Measurements from ENCODE around the gene NUP62. TPM values are rescaled to one million over a fixed set of nuclear protein-coding genes. Genes with fewer than 3 reads are reported as not detected.
"Not testable (repeated sequence)": the region's sequence is repeated elsewhere in the genome, so short reads cannot be mapped to it uniquely, and the experiment has no call there.

NUP62 gene
- total and polyA plus RNA-seq, 4 donors, result 16.2 to 45.9 (median 38.0) TPM

DNA sequence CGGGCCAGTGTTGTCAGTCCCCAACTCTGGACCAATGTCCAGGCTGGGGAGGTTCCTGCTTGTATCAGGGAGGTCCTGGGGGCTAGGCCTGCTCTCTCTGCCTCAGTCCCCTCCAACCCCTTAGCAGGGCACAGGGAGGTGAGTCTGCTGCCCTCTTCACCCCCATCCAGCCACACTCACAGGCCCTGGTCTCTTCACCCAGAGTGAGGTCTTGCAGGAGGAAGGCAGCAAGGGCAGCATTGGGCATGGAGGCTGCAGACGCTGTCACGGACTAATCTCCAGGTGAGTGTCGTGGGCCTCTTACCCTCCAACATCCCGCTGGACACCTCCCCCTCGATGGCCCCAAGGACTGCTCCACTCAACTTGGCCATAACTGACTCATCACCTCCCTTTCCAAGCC lies 43.5 kb upstream of the NUP62 start:
- WGBS, 2 donors, result 85 to 87% methylated on average over 6 of the region's 6 CpGs
- Histone ChIP-seq H3K4me3 (no peak overlapping the region), H3K36me3 (ENCODE audit: control insufficient read depth in 4 of 4, insufficient read depth in 4 of 4, low read length in 4 of 4) (peaks cover 0 to 14% (median 2%) of the 10 kb centered on the region in 4 donors), H3K27me3 (ENCODE audit: control insufficient read depth in 3 of 3, insufficient read depth in 3 of 3, low read length in 2 of 3) (peaks cover 0 to 3% (median 0%) of the 10 kb centered on the region in 3 donors), H3K4me1 (ENCODE audit: control insufficient read depth in 5 of 5, insufficient read depth in 5 of 5, low read length in 5 of 5) (peaks cover 0 to 2% (median 0%) of the 10 kb centered on the region in 5 donors), H3K9ac (ENCODE audit: insufficient read depth in 1 of 2, low read length in 2 of 2) (no peak overlapping the region), H3K9me3 (ENCODE audit: control insufficient read depth in 4 of 4, insufficient read depth in 3 of 4, low read length in 3 of 4) (no peaks in the 10 kb centered on the region), H3K27ac (ENCODE audit: low read depth in 1 of 2, low read length in 1 of 2) (no peak overlapping the region)
- ATAC-seq (ENCODE audit: insufficient read depth, low FRiP score), result no peak
- no peak for DNase-seq
- TF ChIP-seq, protein P1, sequence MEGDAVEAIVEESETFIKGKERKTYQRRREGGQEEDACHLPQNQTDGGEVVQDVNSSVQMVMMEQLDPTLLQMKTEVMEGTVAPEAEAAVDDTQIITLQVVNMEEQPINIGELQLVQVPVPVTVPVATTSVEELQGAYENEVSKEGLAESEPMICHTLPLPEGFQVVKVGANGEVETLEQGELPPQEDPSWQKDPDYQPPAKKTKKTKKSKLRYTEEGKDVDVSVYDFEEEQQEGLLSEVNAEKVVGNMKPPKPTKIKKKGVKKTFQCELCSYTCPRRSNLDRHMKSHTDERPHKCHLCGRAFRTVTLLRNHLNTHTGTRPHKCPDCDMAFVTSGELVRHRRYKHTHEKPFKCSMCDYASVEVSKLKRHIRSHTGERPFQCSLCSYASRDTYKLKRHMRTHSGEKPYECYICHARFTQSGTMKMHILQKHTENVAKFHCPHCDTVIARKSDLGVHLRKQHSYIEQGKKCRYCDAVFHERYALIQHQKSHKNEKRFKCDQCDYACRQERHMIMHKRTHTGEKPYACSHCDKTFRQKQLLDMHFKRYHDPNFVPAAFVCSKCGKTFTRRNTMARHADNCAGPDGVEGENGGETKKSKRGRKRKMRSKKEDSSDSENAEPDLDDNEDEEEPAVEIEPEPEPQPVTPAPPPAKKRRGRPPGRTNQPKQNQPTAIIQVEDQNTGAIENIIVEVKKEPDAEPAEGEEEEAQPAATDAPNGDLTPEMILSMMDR (IDR thresholded peaks at IDR 0.05; ENCODE audit: control extremely low read depth, extremely low read depth), result no peak

DNA sequence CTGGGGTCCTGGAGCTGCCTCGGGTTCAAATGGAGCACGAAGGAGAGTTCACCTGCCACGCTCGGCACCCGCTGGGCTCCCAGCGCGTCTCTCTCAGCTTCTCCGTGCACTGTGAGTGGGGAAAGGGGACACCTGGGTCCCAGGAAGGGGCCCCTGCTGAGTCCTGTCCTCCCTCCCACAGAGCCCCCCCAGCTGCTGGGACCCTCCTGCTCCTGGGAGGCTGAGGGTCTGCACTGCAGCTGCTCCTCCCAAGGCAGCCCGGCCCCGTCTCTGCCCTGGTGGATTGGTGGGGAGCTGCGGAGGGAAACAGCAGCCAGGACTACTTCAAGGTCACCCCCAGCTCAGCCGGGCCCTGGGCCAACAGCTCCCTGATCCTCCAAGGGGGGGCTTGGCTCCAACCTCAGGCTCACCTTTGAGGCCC lies 42.7 kb upstream of the NUP62 start:
- H3K27ac ChIP-seq (ENCODE audit: low read depth in 1 of 2, low read length in 1 of 2), result no peak overlapping the region
- no peak overlapping the region for H3K4me3 ChIP-seq
- 62 to 68% methylated on average over 12 of the region's 12 CpGs for WGBS, 2 donors
- TF ChIP-seq, protein P1 (IDR thresholded peaks at IDR 0.05; ENCODE audit: control extremely low read depth, extremely low read depth), result no peak
- DNase-seq, result no peak
- H3K36me3 ChIP-seq (ENCODE audit: control insufficient read depth in 4 of 4, insufficient read depth in 4 of 4, low read length in 4 of 4), result peaks cover 0 to 10% (median 2%) of the 10 kb centered on the region in 4 donors
- H3K9me3 ChIP-seq (ENCODE audit: control insufficient read depth in 4 of 4, insufficient read depth in 3 of 4, low read length in 3 of 4), result no peaks in the 10 kb centered on the region
- peaks cover 0 to 3% (median 0%) of the 10 kb centered on the region in 3 donors for H3K27me3 ChIP-seq (ENCODE audit: control insufficient read depth in 3 of 3, insufficient read depth in 3 of 3, low read length in 2 of 3)
- no peak for ATAC-seq (ENCODE audit: insufficient read depth, low FRiP score)
- no peak overlapping the region for H3K9ac ChIP-seq (ENCODE audit: insufficient read depth in 1 of 2, low read length in 2 of 2)
- H3K4me1 ChIP-seq (ENCODE audit: control insufficient read depth in 5 of 5, insufficient read depth in 5 of 5, low read length in 5 of 5), result peaks cover 0 to under 1% (median 0%) of the 10 kb centered on the region in 5 donors

DNA sequence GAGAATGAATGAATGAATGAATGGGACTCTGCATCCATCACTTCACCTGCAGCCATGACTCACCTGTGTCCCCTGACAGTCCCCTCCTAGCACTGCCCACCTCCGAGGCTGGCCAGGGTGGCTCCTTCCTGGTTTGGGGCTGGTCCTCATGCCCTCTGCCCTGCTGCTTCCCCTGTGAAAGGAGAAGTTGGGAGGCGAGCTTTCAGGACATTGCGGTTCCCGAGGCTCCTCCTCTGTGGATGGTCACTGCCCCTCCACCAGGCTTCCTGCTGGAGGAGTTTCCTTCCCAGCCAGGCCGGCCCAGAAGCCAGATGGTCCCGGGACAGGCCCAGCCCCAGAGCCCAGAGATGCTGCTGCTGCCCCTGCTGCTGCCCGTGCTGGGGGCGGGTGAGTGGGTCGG lies 40.1 kb upstream of the NUP62 start:
- not testable (repeated sequence) for H3K9me3 ChIP-seq (ENCODE audit: control insufficient read depth in 4 of 4, insufficient read depth in 3 of 4, low read length in 3 of 4); H3K36me3 ChIP-seq (ENCODE audit: control insufficient read depth in 4 of 4, insufficient read depth in 4 of 4, low read length in 4 of 4); H3K4me3 ChIP-seq; H3K4me1 ChIP-seq (ENCODE audit: control insufficient read depth in 5 of 5, insufficient read depth in 5 of 5, low read length in 5 of 5); H3K27ac ChIP-seq (ENCODE audit: low read depth in 1 of 2, low read length in 1 of 2); H3K9ac ChIP-seq (ENCODE audit: insufficient read depth in 1 of 2, low read length in 2 of 2); DNase-seq; H3K27me3 ChIP-seq (ENCODE audit: control insufficient read depth in 3 of 3, insufficient read depth in 3 of 3, low read length in 2 of 3)
- 4 to 6% methylated on average over 4 of the region's 9 CpGs for WGBS, 2 donors
- ATAC-seq (ENCODE audit: insufficient read depth, low FRiP score), result peak; percentile 5

GRCh38 chr19:49968279-49968922 lies 39.1 kb upstream of the NUP62 start:
- DNase-seq (no peak), ATAC-seq (ENCODE audit: insufficient read depth, low FRiP score) (no peak)
- peaks cover 0 to 3% (median 0%) of the 10 kb centered on the region in 3 donors for H3K27me3 ChIP-seq (ENCODE audit: control insufficient read depth in 3 of 3, insufficient read depth in 3 of 3, low read length in 2 of 3)
- no peaks in the 10 kb centered on the region for H3K9me3 ChIP-seq (ENCODE audit: control insufficient read depth in 4 of 4, insufficient read depth in 3 of 4, low read length in 3 of 4)
- no peak overlapping the region for H3K27ac ChIP-seq (ENCODE audit: low read depth in 1 of 2, low read length in 1 of 2)
- TF ChIP-seq, protein P1 (IDR thresholded peaks at IDR 0.05; ENCODE audit: control extremely low read depth, extremely low read depth), result no peak
- H3K9ac ChIP-seq (ENCODE audit: insufficient read depth in 1 of 2, low read length in 2 of 2), result no peak overlapping the region
- 35 to 48% methylated on average over 5 of the region's 5 CpGs for WGBS, 2 donors
- H3K4me3 ChIP-seq, result no peak overlapping the region
- no peaks in the 10 kb centered on the region for H3K4me1 ChIP-seq (ENCODE audit: control insufficient read depth in 5 of 5, insufficient read depth in 5 of 5, low read length in 5 of 5)
- no peaks in the 10 kb centered on the region for H3K36me3 ChIP-seq (ENCODE audit: control insufficient read depth in 4 of 4, insufficient read depth in 4 of 4, low read length in 4 of 4)

DNA sequence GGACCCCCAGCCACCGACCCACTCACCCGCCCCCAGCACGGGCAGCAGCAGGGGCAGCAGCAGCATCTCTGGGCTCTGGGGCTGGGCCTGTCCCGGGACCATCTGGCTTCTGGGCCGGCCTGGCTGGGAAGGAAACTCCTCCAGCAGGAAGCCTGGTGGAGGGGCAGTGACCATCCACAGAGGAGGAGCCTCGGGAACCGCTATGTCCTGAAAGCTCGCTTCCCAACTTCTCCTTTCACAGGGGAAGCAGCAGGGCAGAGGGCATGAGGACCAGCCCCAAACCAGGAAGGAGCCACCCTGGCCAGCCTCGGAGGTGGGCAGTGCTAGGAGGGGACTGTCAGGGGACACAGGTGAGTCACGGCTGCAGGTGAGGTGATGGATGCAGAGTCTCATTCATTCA lies 31.7 kb upstream of the NUP62 start, which contains the start of gene SIGLEC11:
TSS of gene SIGLEC11 (minus strand) at position 193 of the 400 bp plus-strand sequence. CDS start at position 102, 91 bp downstream.
- H3K9ac ChIP-seq (ENCODE audit: insufficient read depth in 1 of 2, low read length in 2 of 2); H3K4me3 ChIP-seq; H3K27me3 ChIP-seq (ENCODE audit: control insufficient read depth in 3 of 3, insufficient read depth in 3 of 3, low read length in 2 of 3); H3K36me3 ChIP-seq (ENCODE audit: control insufficient read depth in 4 of 4, insufficient read depth in 4 of 4, low read length in 4 of 4); H3K9me3 ChIP-seq (ENCODE audit: control insufficient read depth in 4 of 4, insufficient read depth in 3 of 4, low read length in 3 of 4); H3K27ac ChIP-seq (ENCODE audit: low read depth in 1 of 2, low read length in 1 of 2); DNase-seq: not testable (repeated sequence)
- 40 to 46% methylated on average over 5 of the region's 10 CpGs for WGBS, 2 donors
- H3K4me1 ChIP-seq (ENCODE audit: control insufficient read depth in 5 of 5, insufficient read depth in 5 of 5, low read length in 5 of 5), result peaks cover 0 to 10% (median 0%) of the 10 kb centered on the region in 5 donors
- peak; percentile 53 for ATAC-seq (ENCODE audit: insufficient read depth, low FRiP score)

GRCh38 chr19:49959892-49960291 lies 30.6 kb upstream of the NUP62 start:
- not testable (repeated sequence) for H3K9ac ChIP-seq (ENCODE audit: insufficient read depth in 1 of 2, low read length in 2 of 2); H3K9me3 ChIP-seq (ENCODE audit: control insufficient read depth in 4 of 4, insufficient read depth in 3 of 4, low read length in 3 of 4); H3K27ac ChIP-seq (ENCODE audit: low read depth in 1 of 2, low read length in 1 of 2); DNase-seq; H3K4me3 ChIP-seq; H3K36me3 ChIP-seq (ENCODE audit: control insufficient read depth in 4 of 4, insufficient read depth in 4 of 4, low read length in 4 of 4); H3K27me3 ChIP-seq (ENCODE audit: control insufficient read depth in 3 of 3, insufficient read depth in 3 of 3, low read length in 2 of 3); ATAC-seq (ENCODE audit: insufficient read depth, low FRiP score)
- WGBS, 2 donors, result 20 to 53% methylated on average over 1 to 2 of the region's 12 CpGs
- H3K4me1 ChIP-seq (ENCODE audit: control insufficient read depth in 5 of 5, insufficient read depth in 5 of 5, low read length in 5 of 5), result peaks cover 0 to 19% (median 2%) of the 10 kb centered on the region in 5 donors

Measured in lung (tissue), 12 donors.